Glutamatergic neuron (in vitro differentiated cells): ENCODE measurements around the gene BCKDK. TPM values are rescaled to one million over a fixed set of nuclear protein-coding genes. Genes with fewer than 3 reads are reported as not detected.
A peak's percentile ranks its signal among the peaks of the same experiment; 100 is the strongest.

ENCODE experiments used
- DNase-seq: peaks from one replicate; pipeline ENCODE4 v3.0.0; 2022
- H3K27ac Mint-ChIP-seq: one replicate; pipeline ENCODE4 v1.8.0; 2020; ENCODE audit warnings: mild to moderate bottlenecking, mixed read lengths, inconsistent platforms; ENCODE audit not compliant: unreplicated experiment
- H3K27me3 Mint-ChIP-seq: one replicate; pipeline ENCODE4 v1.8.0; 2020; ENCODE audit warnings: mild to moderate bottlenecking, moderate library complexity, mixed read lengths, inconsistent platforms; ENCODE audit not compliant: unreplicated experiment
- H3K36me3 Mint-ChIP-seq: one replicate; pipeline ENCODE4 v1.8.0; 2020; ENCODE audit warnings: mild to moderate bottlenecking, mixed read lengths, inconsistent platforms; ENCODE audit not compliant: unreplicated experiment
- H3K4me1 Mint-ChIP-seq: one replicate; pipeline ENCODE4 v1.8.0; 2020; ENCODE audit warnings: mild to moderate bottlenecking, low read depth, mixed read lengths, inconsistent platforms; ENCODE audit not compliant: unreplicated experiment
- H3K4me3 Mint-ChIP-seq: one replicate; pipeline ENCODE4 v1.8.0; 2020; ENCODE audit warnings: mild to moderate bottlenecking, mixed read lengths, inconsistent platforms; ENCODE audit not compliant: unreplicated experiment
- H3K9me3 Mint-ChIP-seq: one replicate; pipeline ENCODE4 v1.8.0; 2020; ENCODE audit warnings: mild to moderate bottlenecking, moderate library complexity, mixed read lengths, inconsistent platforms; ENCODE audit not compliant: unreplicated experiment
- CTCF ChIP-seq: fragments of 200-600 bp; sonication (generic); IDR thresholded peaks from one replicate; pipeline ENCODE4 v1.5.0; 2021; ENCODE audit not compliant: partially characterized antibody, unreplicated experiment
- total RNA-seq: library from RNA; stranded (reverse); fragmentation: NEBNext Ultra II Directional; extraction: Animal tissue kit (Norgen Biotek cat#: 25700); gene quantifications from one replicate; pipeline ENCODE4 v1.2.1, GENCODE V29; 2021; ENCODE audit not compliant: unreplicated experiment

BCKDK gene
- total RNA-seq, 1 donor from 2014 or later: 62.4 TPM

GRCh38 chr16:31089199-31089598, 19.0 kb upstream of the BCKDK start:
- DNase-seq: no peak
- peaks cover 12% of the 10 kb centered on the region for H3K4me1 Mint-ChIP-seq
- peaks cover 9% of the 10 kb centered on the region for H3K9me3 Mint-ChIP-seq
- no peak overlapping the region for H3K27ac Mint-ChIP-seq
- no peak overlapping the region for H3K4me3 Mint-ChIP-seq
- H3K36me3 Mint-ChIP-seq: no peaks in the 10 kb centered on the region
- H3K27me3 Mint-ChIP-seq: peaks cover 13% of the 10 kb centered on the region
- no peak for TF ChIP-seq CTCF

- no peak for TF ChIP-seq CTCF
- H3K36me3 Mint-ChIP-seq: no peaks in the 10 kb centered on the region
Measured at GRCh38 chr16:31090540-31090939, 17.6 kb upstream of the BCKDK start.

GRCh38 chr16:31092330-31092729, 15.9 kb upstream of the BCKDK start:
- TF ChIP-seq CTCF: no peak
- peaks cover 13% of the 10 kb centered on the region for H3K27me3 Mint-ChIP-seq
- H3K4me1 Mint-ChIP-seq: peaks cover 4% of the 10 kb centered on the region
- peaks cover 9% of the 10 kb centered on the region for H3K9me3 Mint-ChIP-seq
- H3K27ac Mint-ChIP-seq: peak overlapping the region; percentile 71
- no peak for DNase-seq
- peak overlapping the region; percentile 99 for H3K4me3 Mint-ChIP-seq
- no peaks in the 10 kb centered on the region for H3K36me3 Mint-ChIP-seq

More at GRCh38 chr16:31090540-31090939, 17.6 kb upstream of the BCKDK start:
- peaks cover 8% of the 10 kb centered on the region for H3K4me1 Mint-ChIP-seq
- H3K9me3 Mint-ChIP-seq: peaks cover 9% of the 10 kb centered on the region
- H3K4me3 Mint-ChIP-seq: no peak overlapping the region
- no peak for DNase-seq
- H3K27me3 Mint-ChIP-seq: peaks cover 12% of the 10 kb centered on the region
- H3K27ac Mint-ChIP-seq: no peak overlapping the region

GRCh38 chr16:31093132-31093703, 15.0 kb upstream of the BCKDK start:
- H3K9me3 Mint-ChIP-seq: peaks cover 9% of the 10 kb centered on the region
- peak; percentile 68 for DNase-seq
- H3K27ac Mint-ChIP-seq: peak overlapping the region; percentile 89
- H3K36me3 Mint-ChIP-seq: no peaks in the 10 kb centered on the region
- no peak for TF ChIP-seq CTCF
- H3K27me3 Mint-ChIP-seq: peaks cover 13% of the 10 kb centered on the region
- H3K4me3 Mint-ChIP-seq: peak overlapping the region; percentile 99
- H3K4me1 Mint-ChIP-seq: peaks cover 4% of the 10 kb centered on the region

GRCh38 chr16:31094088-31094423, 14.1 kb upstream of the BCKDK start:
- DNase-seq: no peak
- peak overlapping the region; percentile 99 for H3K4me3 Mint-ChIP-seq
- peaks cover 4% of the 10 kb centered on the region for H3K4me1 Mint-ChIP-seq
- TF ChIP-seq CTCF: no peak
- peak overlapping the region; percentile 94 for H3K27ac Mint-ChIP-seq
- H3K27me3 Mint-ChIP-seq: peaks cover 13% of the 10 kb centered on the region
- peaks cover 9% of the 10 kb centered on the region for H3K9me3 Mint-ChIP-seq
- H3K36me3 Mint-ChIP-seq: no peaks in the 10 kb centered on the region
